GM23248 (cell line): ENCODE results near the gene SLC7A11.

Experiments used
- EZH2 ChIP-seq: fragments of 200-600 bp; sonication (generic); IDR thresholded peaks from 2 replicates; pipeline ENCODE4 v1.6.1; 2018; ENCODE audit warnings: antibody characterized with exemption, mild to moderate bottlenecking; ENCODE audit not compliant: insufficient read depth, poor library complexity, severe bottlenecking
- EZH2phosphoT487 ChIP-seq: fragments of 200-600 bp; sonication (generic); IDR thresholded peaks from 2 replicates; pipeline ENCODE4 v1.6.1; 2018; ENCODE audit warnings: antibody characterized with exemption, moderate library complexity, mild to moderate bottlenecking, low read depth; ENCODE audit not compliant: insufficient read depth

DNA sequence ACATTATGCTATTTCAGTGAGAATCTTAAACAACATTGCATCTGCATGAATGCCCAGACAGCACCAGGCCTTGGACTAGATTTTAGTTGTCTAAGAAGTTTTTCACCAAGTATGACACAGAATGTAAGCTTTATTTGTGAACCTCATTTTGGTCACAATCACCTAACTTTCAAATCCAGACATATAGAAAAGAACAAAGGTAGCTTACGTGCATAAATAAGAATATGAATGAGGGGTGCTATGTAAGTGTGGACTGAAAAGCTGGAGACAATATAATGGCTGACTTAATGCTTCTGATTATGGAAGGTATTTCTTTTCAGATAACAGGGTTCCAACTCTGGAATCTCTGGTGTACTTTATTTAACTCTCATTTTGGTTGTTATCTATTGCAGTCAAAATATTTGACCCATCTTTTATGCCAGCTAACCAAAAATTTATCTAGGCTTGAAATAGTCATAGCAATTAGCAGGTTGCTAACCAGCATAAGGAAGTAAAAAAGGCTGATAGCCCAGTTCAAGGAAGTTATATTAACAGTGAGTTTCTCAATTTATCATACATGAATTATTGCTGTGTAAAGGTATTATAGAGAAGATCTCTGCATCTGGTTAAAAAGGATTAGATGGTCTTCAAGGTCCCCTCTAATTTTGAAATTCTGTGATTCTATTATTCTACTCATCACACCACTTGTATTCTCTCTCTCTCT, 36.5 kb downstream of the SLC7A11 start:
- TF ChIP-seq EZH2phosphoT487 (no peak), EZH2 (no peak)
